HTR-8/SVneo (cell line): ENCODE data around the gene RYK.

Source experiments
- DNase-seq: peaks from one replicate; pipeline ENCODE4 v3.0.0; 2011; ENCODE audit warnings: low spot score, mixed read lengths; ENCODE audit not compliant: insufficient read length
- FAIRE-seq: peaks from 2 replicates; lab custom pipeline; 2011; peaks lifted over from hg19 to GRCh38; lab: Jason Lieb, UNC

RYK gene

DNA sequence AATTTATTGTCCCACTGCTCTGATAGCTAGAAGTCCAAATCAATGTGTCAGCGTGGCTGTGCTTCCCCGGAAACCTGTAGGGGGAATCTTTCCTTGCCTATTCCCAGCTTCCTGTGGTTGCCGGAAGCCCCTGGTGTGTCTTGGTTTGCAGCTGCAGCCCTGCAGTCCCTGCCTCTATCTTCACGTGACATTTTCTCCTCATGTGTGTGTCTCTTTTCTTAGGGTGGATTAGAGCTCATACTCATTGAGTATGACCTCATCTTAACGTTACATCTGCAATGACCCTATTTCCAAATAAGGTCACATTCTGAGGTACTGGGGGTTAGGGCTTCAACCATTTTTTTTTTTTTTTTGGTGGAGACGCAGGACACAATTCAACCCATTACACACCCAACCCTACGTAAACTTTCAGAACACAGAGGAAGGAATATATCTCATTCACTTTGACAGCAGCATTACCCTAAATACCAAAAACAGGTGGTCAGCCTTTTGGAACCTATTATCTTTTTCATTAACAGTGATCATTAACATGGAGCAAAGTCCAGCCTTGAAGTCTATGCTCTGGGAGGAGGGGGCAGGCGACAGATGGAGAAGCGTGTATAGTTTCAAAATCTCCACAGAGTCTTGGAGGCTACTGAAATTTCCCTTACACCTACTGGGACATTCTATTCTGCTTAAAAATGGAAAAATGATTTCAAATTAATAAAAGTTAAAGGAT, 88.6 kb downstream of the RYK start:
- no peak for FAIRE-seq
- DNase-seq = no peak

DNA sequence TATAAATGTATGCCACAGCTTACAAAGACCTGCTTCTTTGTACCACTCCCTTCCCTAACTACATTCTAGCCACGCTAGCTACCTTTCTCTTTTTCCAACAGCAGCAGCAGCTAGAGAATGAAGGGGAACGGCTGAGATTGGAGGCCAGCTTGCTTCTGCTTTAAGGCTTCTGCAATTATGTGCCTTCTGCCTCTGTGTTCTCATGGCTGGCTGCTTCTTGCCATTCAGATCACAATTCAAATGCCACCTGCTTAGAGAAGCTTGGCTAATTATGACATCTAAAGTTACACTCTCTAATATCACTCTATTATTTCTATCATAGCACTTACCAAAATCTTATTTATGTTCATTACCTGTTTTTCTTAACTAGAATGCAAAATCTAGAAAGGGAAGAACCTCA, 95.2 kb downstream of the RYK start:
- no peak for FAIRE-seq
- no peak for DNase-seq

DNA sequence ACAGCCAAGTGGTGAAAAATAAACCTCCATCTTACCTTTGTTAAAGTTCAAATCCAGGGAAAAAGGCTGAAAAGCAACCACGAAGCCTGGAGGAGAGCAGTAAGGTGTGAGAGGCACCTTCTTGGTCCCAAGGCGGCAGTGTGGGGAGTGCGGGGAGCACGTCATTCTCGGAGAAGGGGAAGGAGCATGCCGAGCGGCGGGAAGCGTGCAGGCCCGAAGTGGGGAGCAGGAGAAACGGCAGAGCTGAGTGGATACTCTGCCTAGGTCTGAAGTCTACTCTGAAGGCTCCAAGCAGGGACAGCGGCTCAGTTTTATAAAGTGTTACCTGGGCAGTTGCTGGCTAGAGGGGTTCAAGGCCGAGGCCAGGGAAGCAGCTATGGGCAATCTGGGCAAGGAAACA, 96.9 kb downstream of the RYK start:
- FAIRE-seq = no peak
- DNase-seq = no peak

DNA sequence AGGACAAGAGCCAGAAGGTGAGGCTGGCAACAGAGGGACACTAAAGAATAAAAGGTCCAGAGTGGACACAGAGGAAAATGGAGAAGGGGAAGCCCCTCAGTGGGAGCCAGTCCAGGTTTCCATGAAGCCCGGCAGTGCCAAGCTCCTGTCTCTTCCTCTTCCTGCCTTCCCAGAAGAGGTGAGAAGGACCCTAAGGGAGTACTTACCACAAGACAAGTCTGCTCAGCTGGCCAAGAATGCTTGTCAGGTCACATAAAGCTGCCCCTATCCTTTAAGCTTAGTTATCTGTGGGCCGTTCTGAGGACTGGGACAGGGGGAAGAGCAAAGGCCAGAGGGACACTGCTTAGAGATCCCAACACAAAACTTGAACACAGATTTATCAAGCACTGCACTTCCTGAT, 100.2 kb downstream of the RYK start:
- no peak for DNase-seq
- no peak for FAIRE-seq

DNA sequence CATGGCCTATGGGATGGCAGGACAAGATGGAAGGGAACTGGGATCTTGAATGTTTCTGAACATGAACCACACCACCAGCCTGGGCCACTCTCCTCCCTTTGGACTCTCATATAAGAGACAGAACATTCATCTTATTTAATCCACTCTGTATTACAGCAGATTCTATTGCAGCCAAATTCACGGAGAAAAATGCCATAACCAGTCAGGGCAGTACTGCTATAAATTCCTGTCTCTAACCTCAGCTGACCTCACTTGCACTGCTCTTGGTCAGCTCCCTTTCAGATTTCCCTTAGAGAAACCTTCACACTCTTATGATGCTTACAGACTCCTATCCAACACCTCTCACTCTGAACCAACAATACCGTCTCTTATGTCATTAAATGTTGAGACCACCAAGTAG, 101.4 kb downstream of the RYK start:
- FAIRE-seq (no peak), DNase-seq (no peak)

DNA sequence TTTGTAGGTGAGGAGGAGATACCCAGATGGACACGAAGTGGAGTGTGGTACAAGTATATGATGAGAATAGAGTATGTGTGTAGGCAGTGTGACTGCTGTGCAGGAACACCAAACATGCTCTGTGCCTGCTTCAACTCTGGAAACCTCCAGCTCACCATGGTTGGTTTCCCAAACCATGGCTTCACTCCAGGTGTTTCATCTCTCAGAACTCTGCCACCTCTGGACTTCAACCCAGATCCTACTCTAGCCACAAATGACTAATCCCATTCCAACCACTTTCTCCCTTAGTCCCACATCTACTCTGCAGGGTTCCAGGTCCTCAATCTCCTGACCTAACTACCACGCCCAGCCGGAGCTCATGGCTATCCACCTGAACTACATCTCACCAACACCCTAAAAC, 102.1 kb downstream of the RYK start:
- DNase-seq = no peak
- peak; percentile 67 for FAIRE-seq

DNA sequence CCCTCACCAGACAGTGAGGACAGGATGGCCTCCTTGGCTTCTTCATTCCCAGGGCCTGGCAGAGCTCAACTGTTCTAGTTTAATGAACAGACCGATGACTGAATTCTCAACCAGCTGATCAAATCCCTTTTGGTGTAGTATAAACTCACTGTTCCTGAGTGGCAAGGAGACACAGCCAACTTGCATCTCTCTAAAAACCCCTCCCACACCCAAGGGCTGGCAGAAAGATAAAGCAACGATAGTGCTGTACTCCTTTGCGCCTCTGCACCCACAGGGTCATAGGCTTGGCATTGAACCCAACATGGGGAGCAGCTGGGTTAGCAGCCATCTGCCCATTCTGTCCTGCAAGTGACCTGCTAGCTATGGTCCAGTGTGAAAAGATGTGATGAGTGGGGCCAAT, 103.2 kb downstream of the RYK start:
- no peak for FAIRE-seq

DNA sequence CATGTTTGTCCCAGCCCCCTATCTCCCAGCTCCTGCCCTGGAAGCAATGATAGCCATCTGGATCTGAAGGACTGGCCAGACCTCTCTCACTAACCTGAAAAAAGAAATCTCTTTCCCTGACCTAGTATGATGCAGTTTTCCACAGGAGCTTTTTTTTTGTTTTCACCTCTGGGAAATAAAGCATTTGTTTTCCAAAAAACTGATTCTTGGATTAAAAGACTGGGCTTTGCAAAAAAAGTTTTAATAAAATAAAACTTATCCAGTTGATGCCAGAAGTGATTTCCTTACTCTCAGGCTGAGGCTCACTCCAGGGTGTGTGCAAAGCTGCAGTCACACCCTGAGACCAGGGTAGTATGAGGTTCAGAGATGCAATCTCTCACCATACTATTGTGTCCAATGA, 104.0 kb downstream of the RYK start:
- DNase-seq (no peak), FAIRE-seq (no peak)

More for the DNA sequence above, 103.2 kb downstream of the RYK start:
- DNase-seq = no peak

DNA sequence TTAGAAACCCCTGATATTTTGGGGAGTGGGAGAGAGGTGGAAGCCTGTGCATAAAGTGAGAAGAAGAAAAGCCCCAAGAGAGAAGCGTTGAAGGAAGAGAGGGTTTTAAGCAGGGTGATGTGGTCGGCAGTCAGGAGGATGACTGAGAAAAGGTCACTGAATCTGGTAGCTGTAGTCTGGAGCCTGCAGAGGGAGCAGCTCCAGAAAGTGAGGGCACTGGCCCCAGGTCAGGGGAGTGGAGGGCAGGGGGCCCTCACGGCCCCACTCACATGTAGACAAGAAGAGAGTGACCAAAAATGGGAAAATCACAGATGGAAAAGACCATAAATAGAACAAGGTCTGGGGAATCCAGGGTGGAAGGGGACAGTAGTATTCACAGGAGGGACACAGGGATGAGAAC, 105.5 kb downstream of the RYK start:
- DNase-seq = no peak
- FAIRE-seq = no peak

DNA sequence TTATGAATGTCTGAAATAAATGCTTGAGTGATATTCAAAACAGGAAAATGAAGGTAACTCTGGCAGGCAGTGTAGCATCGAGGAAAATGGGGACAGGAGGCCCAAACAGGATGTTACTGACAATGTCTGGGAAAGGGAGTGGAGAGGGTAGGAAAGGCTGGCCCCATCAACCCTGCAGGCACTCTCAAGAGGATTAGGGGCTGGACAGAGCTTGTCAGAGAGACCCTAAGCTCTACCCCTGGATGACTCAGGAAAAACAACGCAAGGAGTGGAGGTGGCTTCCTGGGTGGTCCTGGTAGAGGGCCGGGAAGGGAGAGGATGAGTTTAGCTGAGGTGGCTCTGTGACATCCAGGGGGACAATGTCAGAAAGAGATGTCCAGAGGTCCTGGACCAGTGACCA, 106.0 kb downstream of the RYK start:
- DNase-seq = no peak
- no peak for FAIRE-seq

DNA sequence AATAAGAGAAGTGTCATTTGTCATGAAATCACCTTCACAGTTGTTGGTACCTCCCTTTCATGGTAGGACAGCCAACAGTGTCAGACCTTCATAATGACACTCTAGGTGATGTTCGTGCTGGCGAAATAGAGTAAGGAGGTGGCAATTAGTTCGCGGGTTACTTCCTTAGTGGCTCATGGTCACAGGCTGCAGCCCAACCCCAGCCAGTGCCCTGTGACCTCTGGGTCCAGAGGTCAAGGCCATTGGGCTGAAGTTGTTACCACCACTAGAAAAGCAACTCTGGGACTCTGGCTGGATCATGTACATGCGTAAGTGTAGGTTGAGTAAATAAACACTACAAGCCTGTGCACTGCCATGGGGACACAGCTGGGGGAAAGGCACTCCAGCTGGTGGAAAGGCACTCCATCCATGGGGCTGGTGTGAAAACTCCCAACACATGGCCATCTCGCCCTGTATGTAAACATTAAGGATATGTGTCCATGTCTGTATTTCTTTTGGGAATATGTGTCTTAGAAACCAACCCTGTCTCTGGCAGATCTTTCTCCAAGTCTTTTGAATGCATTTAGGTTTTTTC, 106.7 kb downstream of the RYK start:
- no peak for FAIRE-seq
- no peak for DNase-seq

DNA sequence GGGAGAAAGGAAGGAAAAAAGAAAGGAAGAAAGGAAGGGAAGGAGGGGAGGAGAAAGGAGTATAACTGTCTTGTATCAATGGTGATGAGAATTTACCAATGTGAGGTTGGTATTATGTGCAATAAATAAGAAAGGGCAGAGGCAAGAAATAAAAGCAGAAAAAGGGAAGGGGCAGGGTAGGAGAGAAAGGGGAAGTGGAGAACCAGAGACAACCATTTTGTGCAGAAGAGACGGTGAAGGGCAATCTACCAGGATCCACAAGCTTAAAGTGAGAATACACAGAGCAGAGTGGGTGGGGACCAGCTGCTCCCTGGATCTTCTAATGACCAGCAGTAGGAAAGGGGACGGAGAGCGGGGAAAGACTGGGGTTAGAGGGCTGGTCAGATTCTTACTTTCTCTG, 114.1 kb downstream of the RYK start:
- DNase-seq (no peak), FAIRE-seq (no peak)

DNA sequence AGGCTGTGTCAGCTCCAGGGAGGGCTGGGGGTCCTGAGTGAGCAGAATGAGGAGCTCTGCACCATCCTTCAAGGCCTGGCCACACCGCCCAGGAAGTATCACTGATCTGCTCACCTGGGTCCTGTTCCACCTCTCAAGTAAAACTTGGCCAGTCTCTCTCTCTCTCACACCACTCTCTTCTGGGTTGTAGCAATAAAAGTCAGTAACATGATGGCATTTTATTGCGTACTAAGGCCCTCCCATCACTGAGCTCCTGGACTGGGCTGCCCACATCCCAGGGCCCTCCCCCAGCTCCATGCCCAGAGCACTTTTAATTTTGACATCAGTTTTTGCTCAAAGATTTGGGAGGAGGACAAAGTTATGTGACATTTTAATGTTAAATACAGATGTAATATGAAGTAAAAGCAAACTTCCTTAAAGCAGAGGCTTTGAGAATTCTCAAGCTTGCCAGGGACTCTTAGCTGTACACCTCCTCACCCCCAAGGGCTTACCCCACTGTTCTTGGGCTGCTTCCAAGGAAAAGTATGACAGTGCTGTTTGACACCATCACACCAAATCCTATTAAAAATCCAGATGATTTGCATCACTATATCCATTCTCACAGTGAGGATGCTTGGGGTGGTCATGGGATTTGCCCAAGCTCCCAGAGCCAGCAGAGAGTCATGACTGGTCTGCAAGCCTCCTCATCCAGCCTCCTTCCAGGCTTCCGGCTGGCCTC, 115.8 kb downstream of the RYK start:
- DNase-seq (no peak), FAIRE-seq (no peak)

DNA sequence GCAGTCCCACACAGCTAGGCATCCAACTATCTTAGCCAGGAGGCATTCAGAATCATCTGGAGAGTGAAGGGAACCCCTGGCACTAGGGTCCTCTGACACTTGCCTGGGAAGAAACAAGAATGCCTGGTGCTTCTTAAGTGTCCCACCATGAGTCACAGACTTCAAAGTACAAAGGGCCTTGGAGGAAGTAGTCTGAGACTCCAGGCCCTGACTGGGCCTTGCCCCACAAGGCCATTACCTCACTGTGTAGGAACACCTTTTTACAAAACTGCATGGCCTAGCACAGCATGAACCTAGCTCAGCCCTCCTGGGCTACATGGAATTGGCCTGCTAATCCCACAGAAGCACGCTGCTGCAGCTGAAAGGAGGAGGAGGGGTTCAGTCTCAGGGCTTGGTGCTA, 116.4 kb downstream of the RYK start:
- FAIRE-seq (no peak), DNase-seq (no peak)

DNA sequence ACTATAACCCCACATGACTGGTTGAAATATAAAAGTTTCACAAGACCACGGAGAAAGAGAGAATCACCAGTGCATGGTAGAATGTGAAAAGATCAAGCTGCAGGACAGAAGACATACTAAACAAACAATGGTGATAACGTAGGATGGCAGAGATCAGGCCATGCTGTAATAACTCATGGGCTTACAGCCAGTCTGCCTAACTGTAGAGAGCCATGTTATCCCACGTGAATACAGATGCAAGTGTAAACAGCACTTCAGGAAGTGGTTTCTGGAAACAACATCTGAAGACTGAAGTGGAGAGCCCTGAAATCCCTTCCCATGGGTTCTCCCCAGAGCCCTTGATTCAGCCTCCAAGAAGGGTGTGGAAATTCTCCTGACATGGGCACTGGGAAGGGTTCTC, 117.7 kb downstream of the RYK start:
- no peak for DNase-seq
- no peak for FAIRE-seq

DNA sequence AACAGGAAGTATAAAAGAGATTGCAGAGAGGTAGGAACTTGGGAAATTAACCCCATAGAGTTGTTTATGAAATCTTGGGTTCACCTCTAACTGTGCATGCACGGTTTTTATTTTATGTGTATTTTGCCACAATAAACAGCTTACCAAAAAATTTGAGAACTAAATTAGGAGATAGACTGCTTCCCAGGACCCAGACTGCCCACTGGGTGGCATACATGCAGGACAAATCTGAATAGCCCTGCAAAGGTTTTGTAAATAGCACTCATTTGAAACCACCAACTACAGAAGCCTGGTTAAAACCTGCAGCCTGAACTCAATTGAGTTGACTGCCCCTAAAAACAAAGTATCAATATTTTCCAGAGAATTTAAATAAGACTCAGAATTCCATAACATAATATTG, 124.5 kb downstream of the RYK start:
- DNase-seq (no peak), FAIRE-seq (no peak)

DNA sequence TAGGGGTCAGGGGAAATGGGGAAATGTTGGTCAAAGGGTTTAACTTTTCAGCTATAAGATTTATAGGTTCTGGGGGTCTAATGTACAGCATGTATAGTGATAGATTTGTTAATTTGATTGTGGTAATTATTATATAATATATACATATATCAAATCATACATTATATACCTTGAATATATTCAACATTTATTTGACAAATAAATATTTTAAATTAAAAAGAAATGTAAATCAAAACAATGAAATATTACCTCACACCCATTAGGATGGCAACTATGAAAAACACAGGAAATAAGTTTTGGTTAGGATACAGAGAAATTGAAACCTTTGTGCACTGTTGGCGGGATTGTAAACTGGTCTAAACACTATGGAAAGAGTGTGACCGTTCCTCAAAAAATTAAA, 135.9 kb downstream of the RYK start:
- FAIRE-seq (no peak), DNase-seq (no peak)

DNA sequence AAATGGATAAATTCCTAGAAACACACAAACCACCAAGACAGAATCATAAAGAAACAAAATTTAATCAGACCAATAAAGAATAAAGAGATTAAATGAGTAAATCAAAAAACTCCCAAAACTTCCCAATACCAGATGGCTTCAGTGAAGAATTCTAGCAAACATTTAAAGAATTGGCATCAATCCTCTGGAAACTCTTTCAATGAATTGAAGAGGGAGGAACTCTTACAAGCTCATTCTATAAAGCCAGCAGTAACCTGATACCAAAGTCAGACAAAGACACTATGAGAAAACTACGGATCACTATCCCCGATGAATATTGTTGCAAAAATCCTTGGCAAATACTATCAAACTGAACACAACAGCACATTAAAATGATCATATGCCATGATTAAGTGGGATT, 139.0 kb downstream of the RYK start:
- DNase-seq (no peak), FAIRE-seq (no peak)

DNA sequence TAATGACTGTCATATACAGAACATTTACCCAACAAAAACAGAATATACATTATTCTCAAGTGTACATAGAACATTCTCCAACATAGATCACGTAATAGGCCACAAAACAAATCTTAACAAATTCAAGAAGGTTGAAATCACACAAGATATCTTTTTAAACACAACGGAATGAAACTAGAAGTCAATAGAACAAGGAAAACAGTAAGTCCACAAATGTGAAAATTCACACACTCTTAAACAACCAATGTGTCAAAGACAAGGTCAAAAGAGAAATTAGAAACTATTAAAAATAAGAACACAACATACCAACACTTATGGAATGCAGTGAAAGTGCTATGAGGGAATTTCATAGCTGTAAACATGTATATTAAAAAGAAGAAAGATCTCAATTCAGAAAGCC, 139.7 kb downstream of the RYK start:
- DNase-seq (no peak), FAIRE-seq (no peak)
